Breast epithelium (tissue), 3 donors: Measurements from ENCODE around the gene MBOAT2.

ENCODE experiments used
- POLR2A ChIP-seq: fragments of 450-650 bp; IDR thresholded peaks from one replicate; pipeline ENCODE4 v1.6.1; 2016; ENCODE audit warnings: antibody characterized with exemption, mild to moderate bottlenecking, moderate library complexity
- TF ChIP-seq, protein P1 (sequence below), 3 donors: fragments of 450-650 bp; IDR thresholded peaks; one replicate each; pipeline ENCODE4 v1.5.1; 2016 to 2017; ENCODE audit warnings: antibody characterized with exemption in 3 of 3, mild to moderate bottlenecking in 3 of 3, moderate library complexity in 3 of 3

DNA sequence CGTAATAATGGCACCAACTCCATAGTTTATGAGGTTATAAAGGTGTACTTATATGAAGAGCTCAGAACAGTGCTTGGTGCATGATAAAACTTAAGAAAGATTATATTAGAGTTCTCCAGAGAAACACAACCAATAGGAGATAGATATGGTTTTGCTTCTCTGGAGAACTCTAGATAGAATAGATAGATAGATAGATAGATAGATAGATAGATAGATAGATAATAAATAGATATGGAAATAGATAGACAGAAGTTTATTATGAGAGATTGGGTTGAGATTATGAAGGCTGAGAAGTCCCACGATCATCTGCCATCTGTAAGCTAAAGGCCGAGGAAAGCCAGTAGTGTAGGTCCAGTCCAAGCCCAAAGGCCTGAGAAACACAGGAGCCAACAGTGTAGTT lies 2.9 kb upstream of the MBOAT2 start:
- TF ChIP-seq POLR2A, result no peak
- TF ChIP-seq, protein P1, sequence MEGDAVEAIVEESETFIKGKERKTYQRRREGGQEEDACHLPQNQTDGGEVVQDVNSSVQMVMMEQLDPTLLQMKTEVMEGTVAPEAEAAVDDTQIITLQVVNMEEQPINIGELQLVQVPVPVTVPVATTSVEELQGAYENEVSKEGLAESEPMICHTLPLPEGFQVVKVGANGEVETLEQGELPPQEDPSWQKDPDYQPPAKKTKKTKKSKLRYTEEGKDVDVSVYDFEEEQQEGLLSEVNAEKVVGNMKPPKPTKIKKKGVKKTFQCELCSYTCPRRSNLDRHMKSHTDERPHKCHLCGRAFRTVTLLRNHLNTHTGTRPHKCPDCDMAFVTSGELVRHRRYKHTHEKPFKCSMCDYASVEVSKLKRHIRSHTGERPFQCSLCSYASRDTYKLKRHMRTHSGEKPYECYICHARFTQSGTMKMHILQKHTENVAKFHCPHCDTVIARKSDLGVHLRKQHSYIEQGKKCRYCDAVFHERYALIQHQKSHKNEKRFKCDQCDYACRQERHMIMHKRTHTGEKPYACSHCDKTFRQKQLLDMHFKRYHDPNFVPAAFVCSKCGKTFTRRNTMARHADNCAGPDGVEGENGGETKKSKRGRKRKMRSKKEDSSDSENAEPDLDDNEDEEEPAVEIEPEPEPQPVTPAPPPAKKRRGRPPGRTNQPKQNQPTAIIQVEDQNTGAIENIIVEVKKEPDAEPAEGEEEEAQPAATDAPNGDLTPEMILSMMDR (IDR thresholded peaks at IDR 0.05), result no peak
